Stimulated activated CD8-positive, alpha-beta memory T cell treated with anti-CD3 and anti-CD28 coated beads, Interleukin-15, amount 100 ng/mL, for 4 hours (primary cell): Measurements from ENCODE around the gene PRKCZ.

Experiments used
- DNase-seq, 2 donors: peaks; one replicate each; pipeline ENCODE4 v3.0.0-alpha.2; 2020; ENCODE audit warnings: low read depth in 2 of 2

Gene PRKCZ

GRCh38 chr1:2158272-2158671 is 108.1 kb downstream of the PRKCZ start:
- DNase-seq = no peak

GRCh38 chr1:2159124-2159523 is 108.9 kb downstream of the PRKCZ start:
- DNase-seq = no peak

- no peak for DNase-seq
These were observed 110.5 kb downstream of the PRKCZ start for GRCh38 chr1:2160451-2161300.

GRCh38 chr1:2163205-2163604 is 113.0 kb downstream of the PRKCZ start:
- no peak for DNase-seq

GRCh38 chr1:2165646-2166045 is 115.4 kb downstream of the PRKCZ start:
- no peak for DNase-seq

- no peak for DNase-seq
These were observed 116.0 kb downstream of the PRKCZ start for GRCh38 chr1:2166254-2166653.

- no peak for DNase-seq
These were observed 116.5 kb downstream of the PRKCZ start for GRCh38 chr1:2166695-2167094.

GRCh38 chr1:2168090-2168489 is 117.9 kb downstream of the PRKCZ start:
- DNase-seq = no peak

- no peak for DNase-seq
These were observed 118.3 kb downstream of the PRKCZ start for GRCh38 chr1:2168535-2168934.

GRCh38 chr1:2169200-2169836 is 119.1 kb downstream of the PRKCZ start:
- DNase-seq = no peak

GRCh38 chr1:2170211-2170610 is 120.0 kb downstream of the PRKCZ start:
- no peak for DNase-seq

GRCh38 chr1:2172012-2172411 is 121.8 kb downstream of the PRKCZ start:
- no peak for DNase-seq

GRCh38 chr1:2172551-2173146 is 122.4 kb downstream of the PRKCZ start:
- no peak for DNase-seq

GRCh38 chr1:2173546-2174347 is 123.5 kb downstream of the PRKCZ start:
- DNase-seq = no peak

- DNase-seq = no peak
These were observed 124.3 kb downstream of the PRKCZ start for GRCh38 chr1:2174348-2175054.

- DNase-seq = no peak
These were observed 124.8 kb downstream of the PRKCZ start for GRCh38 chr1:2175055-2175414.

GRCh38 chr1:2175681-2176454 is 125.7 kb downstream of the PRKCZ start:
- DNase-seq = no peak

GRCh38 chr1:2176615-2177014 is 126.4 kb downstream of the PRKCZ start:
- no peak for DNase-seq

GRCh38 chr1:2177541-2177940 is 127.3 kb downstream of the PRKCZ start:
- no peak for DNase-seq

GRCh38 chr1:2177946-2178538 is 127.8 kb downstream of the PRKCZ start:
- DNase-seq = no peak
